ENCODE results near the gene C19orf38.

DNA sequence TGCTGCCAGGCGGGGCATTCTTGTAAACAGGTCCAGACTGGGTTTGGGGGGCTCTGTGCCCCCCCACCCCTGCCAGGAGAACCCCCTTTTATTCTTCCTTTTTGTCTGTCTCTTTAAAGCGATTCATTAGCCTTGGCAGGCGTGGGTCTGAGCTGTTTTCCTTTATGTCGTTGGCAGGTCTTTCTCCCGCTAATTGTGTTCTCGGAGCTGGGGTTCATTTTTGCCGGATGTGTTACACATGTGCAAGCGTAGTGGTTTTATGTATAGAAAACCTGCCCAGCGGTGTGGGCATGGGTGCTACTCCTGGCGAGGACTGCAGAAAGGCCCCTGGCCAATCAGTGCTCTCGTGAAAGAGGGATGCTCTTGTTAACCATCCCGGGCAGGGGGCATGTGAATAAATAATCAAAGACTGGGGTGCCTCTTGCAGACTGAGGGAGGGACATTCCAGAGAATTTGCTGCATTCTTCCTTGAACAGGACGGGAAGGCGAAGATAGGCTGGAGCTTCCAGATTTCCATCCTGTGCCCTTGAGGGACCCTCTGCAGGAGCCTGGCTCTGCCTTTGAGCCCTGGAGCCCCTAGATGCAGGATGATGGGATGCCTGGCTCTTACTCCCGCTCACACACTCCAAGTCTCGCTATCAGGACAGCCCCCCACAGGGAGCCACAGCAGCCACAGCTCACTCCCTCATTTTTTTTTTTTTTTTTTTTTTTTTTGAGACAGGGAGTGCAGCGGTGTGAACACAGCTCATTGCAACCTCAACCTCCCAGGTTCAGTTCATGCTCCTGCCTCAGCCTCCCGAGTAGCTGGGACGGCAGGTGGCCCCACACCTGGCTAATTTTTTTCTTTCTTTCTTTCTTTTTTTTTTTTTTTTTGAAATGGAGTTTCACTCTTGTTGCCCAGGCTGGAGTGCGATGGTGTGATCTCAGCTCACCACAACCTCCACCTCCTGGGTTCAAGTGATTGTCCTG lies 37.3 kb downstream of the C19orf38 start:
- TF ChIP-seq EZH2phosphoT487 (IDR thresholded peaks at IDR 0.05; ENCODE audit: insufficient read depth, low read depth) (no peak), EZH2 (IDR thresholded peaks at IDR 0.05; ENCODE audit: insufficient read depth, poor library complexity, severe bottlenecking) (no peak)
